ENCODE data around the gene TP53BP2.

DNA sequence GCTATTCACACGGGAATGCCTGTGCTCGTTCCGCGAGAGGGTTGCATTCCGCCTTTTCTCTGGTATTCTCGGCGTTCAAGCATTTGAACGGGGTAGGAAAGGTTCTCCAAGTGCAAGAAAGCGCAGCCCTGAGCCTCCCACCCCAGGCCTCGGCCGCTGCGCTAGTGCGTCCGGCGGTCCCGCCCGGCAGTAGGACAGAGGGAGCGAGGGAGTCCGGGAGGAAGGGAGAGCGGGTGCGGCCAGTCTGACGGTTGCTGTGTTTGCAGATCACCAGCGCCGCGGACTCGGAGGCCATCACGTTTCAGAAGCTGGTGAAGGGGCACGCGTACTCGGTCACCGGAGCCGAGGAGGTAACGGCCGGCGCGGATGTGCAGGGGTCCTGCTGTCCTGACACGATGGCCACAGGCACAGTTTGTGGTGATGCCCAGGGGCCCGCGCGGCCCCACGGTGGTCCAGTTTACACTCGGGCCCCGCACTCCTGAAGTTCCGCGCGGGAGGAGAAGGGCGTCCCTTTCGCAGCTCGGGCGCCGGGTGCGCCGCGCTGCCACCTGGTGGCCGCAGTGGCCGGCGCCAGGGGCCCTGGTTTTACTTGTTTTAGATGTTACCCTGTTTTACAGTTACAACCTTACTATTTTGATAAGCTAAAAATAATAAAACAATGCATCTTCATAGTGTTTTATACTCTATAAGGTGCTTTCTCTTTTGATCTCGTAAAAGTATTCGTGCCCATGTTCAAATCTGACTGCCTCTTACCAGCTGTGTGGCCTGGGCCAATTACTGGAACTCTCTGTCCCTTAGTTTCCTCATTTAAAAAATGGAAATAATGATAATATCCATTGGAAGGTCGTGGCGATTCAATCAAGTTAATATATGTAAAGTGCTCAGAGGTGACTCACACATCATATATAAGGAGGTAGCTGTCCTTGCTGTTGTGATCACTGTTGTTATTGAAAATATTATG is 96.7 kb downstream of the TP53BP2 start:
- TF ChIP-seq SMC3 (conservative IDR thresholded peaks at IDR 0.05; ENCODE audit: poor library complexity), result peak; percentile 92
- no peak for TF ChIP-seq POLR2AphosphoS5 (IDR thresholded peaks at IDR 0.05)
- TF ChIP-seq TAF1 (IDR thresholded peaks at IDR 0.05; ENCODE audit: low read depth), result no peak
- TF ChIP-seq, protein P1, sequence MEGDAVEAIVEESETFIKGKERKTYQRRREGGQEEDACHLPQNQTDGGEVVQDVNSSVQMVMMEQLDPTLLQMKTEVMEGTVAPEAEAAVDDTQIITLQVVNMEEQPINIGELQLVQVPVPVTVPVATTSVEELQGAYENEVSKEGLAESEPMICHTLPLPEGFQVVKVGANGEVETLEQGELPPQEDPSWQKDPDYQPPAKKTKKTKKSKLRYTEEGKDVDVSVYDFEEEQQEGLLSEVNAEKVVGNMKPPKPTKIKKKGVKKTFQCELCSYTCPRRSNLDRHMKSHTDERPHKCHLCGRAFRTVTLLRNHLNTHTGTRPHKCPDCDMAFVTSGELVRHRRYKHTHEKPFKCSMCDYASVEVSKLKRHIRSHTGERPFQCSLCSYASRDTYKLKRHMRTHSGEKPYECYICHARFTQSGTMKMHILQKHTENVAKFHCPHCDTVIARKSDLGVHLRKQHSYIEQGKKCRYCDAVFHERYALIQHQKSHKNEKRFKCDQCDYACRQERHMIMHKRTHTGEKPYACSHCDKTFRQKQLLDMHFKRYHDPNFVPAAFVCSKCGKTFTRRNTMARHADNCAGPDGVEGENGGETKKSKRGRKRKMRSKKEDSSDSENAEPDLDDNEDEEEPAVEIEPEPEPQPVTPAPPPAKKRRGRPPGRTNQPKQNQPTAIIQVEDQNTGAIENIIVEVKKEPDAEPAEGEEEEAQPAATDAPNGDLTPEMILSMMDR (IDR thresholded peaks at IDR 0.05; ENCODE audit: poor library complexity, severe bottlenecking), result peak; percentile 87
- TF ChIP-seq, protein P2, sequence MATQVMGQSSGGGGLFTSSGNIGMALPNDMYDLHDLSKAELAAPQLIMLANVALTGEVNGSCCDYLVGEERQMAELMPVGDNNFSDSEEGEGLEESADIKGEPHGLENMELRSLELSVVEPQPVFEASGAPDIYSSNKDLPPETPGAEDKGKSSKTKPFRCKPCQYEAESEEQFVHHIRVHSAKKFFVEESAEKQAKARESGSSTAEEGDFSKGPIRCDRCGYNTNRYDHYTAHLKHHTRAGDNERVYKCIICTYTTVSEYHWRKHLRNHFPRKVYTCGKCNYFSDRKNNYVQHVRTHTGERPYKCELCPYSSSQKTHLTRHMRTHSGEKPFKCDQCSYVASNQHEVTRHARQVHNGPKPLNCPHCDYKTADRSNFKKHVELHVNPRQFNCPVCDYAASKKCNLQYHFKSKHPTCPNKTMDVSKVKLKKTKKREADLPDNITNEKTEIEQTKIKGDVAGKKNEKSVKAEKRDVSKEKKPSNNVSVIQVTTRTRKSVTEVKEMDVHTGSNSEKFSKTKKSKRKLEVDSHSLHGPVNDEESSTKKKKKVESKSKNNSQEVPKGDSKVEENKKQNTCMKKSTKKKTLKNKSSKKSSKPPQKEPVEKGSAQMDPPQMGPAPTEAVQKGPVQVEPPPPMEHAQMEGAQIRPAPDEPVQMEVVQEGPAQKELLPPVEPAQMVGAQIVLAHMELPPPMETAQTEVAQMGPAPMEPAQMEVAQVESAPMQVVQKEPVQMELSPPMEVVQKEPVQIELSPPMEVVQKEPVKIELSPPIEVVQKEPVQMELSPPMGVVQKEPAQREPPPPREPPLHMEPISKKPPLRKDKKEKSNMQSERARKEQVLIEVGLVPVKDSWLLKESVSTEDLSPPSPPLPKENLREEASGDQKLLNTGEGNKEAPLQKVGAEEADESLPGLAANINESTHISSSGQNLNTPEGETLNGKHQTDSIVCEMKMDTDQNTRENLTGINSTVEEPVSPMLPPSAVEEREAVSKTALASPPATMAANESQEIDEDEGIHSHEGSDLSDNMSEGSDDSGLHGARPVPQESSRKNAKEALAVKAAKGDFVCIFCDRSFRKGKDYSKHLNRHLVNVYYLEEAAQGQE (IDR thresholded peaks at IDR 0.05; ENCODE audit: borderline replicate concordance), result no peak
- no peak for TF ChIP-seq MXI1 (conservative IDR thresholded peaks at IDR 0.05; ENCODE audit: poor library complexity, severe bottlenecking)
- TF ChIP-seq RAD21 (conservative IDR thresholded peaks at IDR 0.05), result peak; percentile 70

All from neural cell (in vitro differentiated cells).